Endothelial cell of umbilical vein (primary cell): ENCODE measurements around the gene SLC16A7. TPM values are rescaled to one million over a fixed set of nuclear protein-coding genes. Genes with fewer than 3 reads are reported as not detected.

ENCODE experiments used
- BruUV-seq: library from RNA; stranded (reverse); fragments of 400-500 nt; replicated peaks from 2 replicates; lab custom pipeline; 2021; lab: Mats Ljungman, UMichigan
- CTCF ChIA-PET: fragments of 300-600, 350-600 bp; sonication (Branson Sonifier 250); formaldehyde crosslinking; loops from one replicate; lab custom pipeline; 2021; ENCODE audit warnings: antibody characterized with exemption, inconsistent platforms; lab: Charles Lee
- POLR2A ChIA-PET: fragments of 300-600, 350-600 bp; sonication (Branson Sonifier 250); formaldehyde crosslinking; loops from one replicate; lab custom pipeline; 2021; ENCODE audit warnings: antibody characterized with exemption, inconsistent platforms; lab: Charles Lee
- DNase-seq: peaks from one replicate; pipeline ENCODE4 v3.0.0-alpha.2; 2011; ENCODE audit warnings: low read depth, low spot score
- FAIRE-seq: peaks from 2 replicates; lab custom pipeline; 2011; peaks lifted over from hg19 to GRCh38; lab: Jason Lieb, UNC
- H2AFZ ChIP-seq: 2 replicates; pipeline ENCODE4 v1.6.0; 2012; ENCODE audit warnings: low read depth, low read length, control low read depth, inconsistent platforms
- H3K27ac ChIP-seq: 2 replicates; pipeline ENCODE4 v1.5.1; 2011; ENCODE audit warnings: low read depth, mild to moderate bottlenecking, control low read depth, low read length, moderate library complexity; ENCODE audit not compliant: insufficient read depth
- H3K27me3 ChIP-seq, 2 experiments: 2 replicates each; pipeline versions ENCODE4 v1.6.0 to v1.6.1; 2011; ENCODE audit warnings: low read length in 2 of 2, mixed read lengths in 1 of 2; ENCODE audit not compliant: control insufficient read depth in 2 of 2, insufficient read depth in 2 of 2
- H3K36me3 ChIP-seq, 2 experiments: 2 replicates in 1 of 2; 3 replicates in 1 of 2; pipeline ENCODE4 v1.5.1; 2011; ENCODE audit warnings: low read length in 2 of 2, mild to moderate bottlenecking in 1 of 2, moderate library complexity in 1 of 2; ENCODE audit not compliant: control insufficient read depth in 2 of 2, insufficient read depth in 2 of 2; ENCODE audit errors: extremely low read depth in 1 of 2
- H3K4me1 ChIP-seq: 3 replicates; pipeline ENCODE4 v1.5.1; 2011; ENCODE audit warnings: mild to moderate bottlenecking, low read length; ENCODE audit not compliant: control insufficient read depth, insufficient read depth; ENCODE audit errors: extremely low read depth
- H3K4me2 ChIP-seq: 2 replicates; pipeline ENCODE4 v1.6.1; 2011; ENCODE audit warnings: low read length, control low read depth, mixed read lengths; ENCODE audit not compliant: insufficient read depth
- H3K4me3 ChIP-seq, 3 experiments: fragments of 200-600 bp in 1 of 3; sonication (generic), shearing (Covaris generic) in 1 of 3; replicated peaks in 1 of 3; 2 replicates each; pipeline ENCODE4 v1.5.1; 2011 to 2016; ENCODE audit warnings: control low read depth in 3 of 3, low read length in 3 of 3, mild to moderate bottlenecking in 2 of 3, inconsistent platforms in 1 of 3, low read depth in 1 of 3, moderate library complexity in 1 of 3; ENCODE audit not compliant: insufficient read depth in 1 of 3
- H3K79me2 ChIP-seq: 2 replicates; pipeline ENCODE4 v1.6.0; 2012; ENCODE audit warnings: low read length, inconsistent platforms; ENCODE audit not compliant: control insufficient read depth, insufficient read depth
- H3K9ac ChIP-seq: replicated peaks from 2 replicates; pipeline ENCODE3; 2011; ENCODE audit warnings: low read length, control low read depth; ENCODE audit not compliant: insufficient read depth; ENCODE audit errors: extremely low read depth
- H3K9me1 ChIP-seq: replicated peaks from 3 replicates; pipeline ENCODE4 v1.6.0; 2011; ENCODE audit warnings: mild to moderate bottlenecking, low read length; ENCODE audit not compliant: control insufficient read depth, insufficient read depth; ENCODE audit errors: extremely low read depth
- H3K9me3 ChIP-seq: replicated peaks from 2 replicates; pipeline ENCODE4 v1.5.1; 2012; ENCODE audit warnings: low read length, inconsistent platforms; ENCODE audit not compliant: control insufficient read depth, insufficient read depth
- H4K20me1 ChIP-seq: replicated peaks from 2 replicates; pipeline ENCODE3; 2011; ENCODE audit warnings: mild to moderate bottlenecking, low read length; ENCODE audit not compliant: control insufficient read depth, insufficient read depth; ENCODE audit errors: extremely low read depth
- CTCF ChIP-seq, 2 donors: IDR thresholded peaks; 1 replicate in 1 of 2; 2 replicates in 1 of 2; pipeline ENCODE4 v1.5.1; 2011; ENCODE audit warnings: low read length in 2 of 2, mild to moderate bottlenecking in 2 of 2, moderate library complexity in 2 of 2, control low read depth in 1 of 2, inconsistent platforms in 1 of 2, low read depth in 1 of 2; ENCODE audit not compliant: insufficient read depth in 1 of 2; ENCODE audit errors: extremely low read depth in 1 of 2
- EZH2 ChIP-seq: IDR thresholded peaks from 2 replicates; pipeline ENCODE4 v1.6.1; 2012; ENCODE audit warnings: borderline replicate concordance, low read depth, mild to moderate bottlenecking, moderate library complexity, low read length, inconsistent platforms; ENCODE audit not compliant: severe bottlenecking
- FOS ChIP-seq: IDR thresholded peaks from 2 replicates; pipeline ENCODE4 v1.6.1; 2011; ENCODE audit warnings: mild to moderate bottlenecking, low read length, moderate library complexity, borderline replicate concordance; ENCODE audit not compliant: insufficient read depth
- GATA2 ChIP-seq: IDR thresholded peaks from 2 replicates; pipeline ENCODE4 v1.7.0; 2011; ENCODE audit warnings: low read depth, mild to moderate bottlenecking, moderate library complexity, mixed read lengths, low read length; ENCODE audit not compliant: insufficient read length, insufficient read depth
- JUN ChIP-seq: IDR thresholded peaks from 2 replicates; pipeline ENCODE4 v1.6.1; 2011; ENCODE audit warnings: borderline replicate concordance, low read depth; ENCODE audit not compliant: insufficient read length, insufficient read depth
- MAX ChIP-seq: IDR thresholded peaks from 2 replicates; pipeline ENCODE4 v1.6.1; 2011; ENCODE audit not compliant: insufficient read depth, insufficient read length
- MYC ChIP-seq: IDR thresholded peaks from one replicate; pipeline ENCODE4 v1.6.1; 2011; ENCODE audit warnings: mild to moderate bottlenecking, low read depth, low read length
- POLR2A ChIP-seq: IDR thresholded peaks from 2 replicates; pipeline ENCODE4 v1.6.1; 2012; ENCODE audit warnings: low read depth, mild to moderate bottlenecking, control low read depth, low read length
- POLR2AphosphoS5 ChIP-seq: IDR thresholded peaks from 2 replicates; pipeline ENCODE4 v1.6.1; 2012; ENCODE audit warnings: low read depth, mild to moderate bottlenecking, control low read depth, low read length, moderate library complexity; ENCODE audit not compliant: insufficient read depth
- dilution Hi-C: fragments of 300-500 bp; cut with MboI; formaldehyde crosslinking; loops from one replicate; pipeline ENCODE4 v1.15.0; 2019; ENCODE audit warnings: low sequenced_read_pairs; ENCODE audit not compliant: extremely low pct_ligation_motif_present
- intact Hi-C: fragments of 100-400 bp; cut with micrococcal nuclease; formaldehyde crosslinking; loops from one replicate; pipeline ENCODE4 v1.10.0; 2022
- polyA plus RNA-seq, 4 experiments: library from polyadenylated mRNA; depleted of rRNA in 3 of 4; stranded (reverse) in 3 of 4; unstranded in 1 of 4; fragments of >200 nt; gene quantifications; 2 replicates each; pipeline versions ENCODE4 v1.2.1 to v1.2.3, GENCODE V29; 2011 to 2012; ENCODE audit warnings: missing spikeins in 1 of 4
- total RNA-seq: library from RNA; stranded (reverse); gene quantifications from 2 replicates; pipeline ENCODE4 v1.2.3, GENCODE V29; 2021

SLC16A7 gene
- total and polyA plus RNA-seq, 2 donors (not counting 3 experiments of a cell fraction or from before 2014, with no cell fraction given), result 2.9 to 8.9 TPM

- no peak overlapping the region for H3K27ac ChIP-seq
- H4K20me1 ChIP-seq, result no peaks in the 10 kb centered on the region
- no peaks in the 10 kb centered on the region for H3K9me3 ChIP-seq
- no peak overlapping the region for H3K4me3 ChIP-seq
- BruUV-seq, result no TSS peak
- H3K4me2 ChIP-seq, result no peak overlapping the region
- TF ChIP-seq POLR2AphosphoS5 (no peak), FOS (no peak), MAX (no peak), EZH2 (no peak), JUN (no peak), CTCF (IDR thresholded peaks at IDR 0.05; ENCODE audit: extremely low read depth in 1 of 2, insufficient read depth in 1 of 2, low read depth in 1 of 2, low read length in 2 of 2) (no peak), POLR2A (no peak), MYC (no peak), GATA2 (no peak)
- H3K4me1 ChIP-seq, result no peaks in the 10 kb centered on the region
- no peaks in the 10 kb centered on the region for H3K79me2 ChIP-seq
- ChIA-PET CTCF (no interaction called here), POLR2A (no interaction called here)
- H3K27me3 ChIP-seq, result no peaks in the 10 kb centered on the region
- intact Hi-C loops (no loop called here), dilution Hi-C loops (no loop called here)
- no peak overlapping the region for H3K9ac ChIP-seq
- H2AFZ ChIP-seq, result no peak overlapping the region
- DNase-seq (no peak), FAIRE-seq (no peak)
- H3K9me1 ChIP-seq, result no peaks in the 10 kb centered on the region
- H3K36me3 ChIP-seq, result no peaks in the 10 kb centered on the region
Observed at GRCh38 chr12:59827767-59828166, 231.9 kb downstream of the SLC16A7 start.
